ENCODE data around the gene AP3B1. TPM values are rescaled to one million over a fixed set of nuclear protein-coding genes. Genes with fewer than 3 reads are reported as not detected.
A peak's percentile ranks its signal among the peaks of the same experiment; 100 is the strongest.

The AP3B1 gene
- total and polyA plus RNA-seq, 4 donors: 24.7 to 46.4 (median 35.9) TPM

DNA sequence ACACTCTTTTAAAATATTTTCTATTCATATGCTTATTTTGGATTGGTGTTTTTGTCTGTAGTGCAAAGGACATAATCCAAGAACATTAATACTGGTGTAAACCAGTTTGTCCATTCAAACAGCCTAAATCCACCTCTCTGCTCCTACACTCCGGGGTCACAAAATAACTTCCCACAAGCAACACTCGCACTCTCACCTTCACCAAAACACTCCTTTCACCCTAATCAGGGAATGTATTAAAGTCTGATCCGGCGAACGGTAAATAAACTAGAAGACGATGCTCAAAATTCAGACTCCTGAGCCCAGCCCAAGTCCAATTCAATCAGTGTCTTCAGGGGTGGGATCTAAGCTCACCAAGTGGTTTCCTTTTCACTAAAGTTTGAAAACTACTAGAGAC, 649 bp downstream of the AP3B1 start:
- WGBS (ENCODE audit: insufficient coverage): 0% methylated on average over 6 of the region's 6 CpGs
- peak overlapping the region; percentile 97 for H3K4me3 ChIP-seq (ENCODE audit: low read depth, low read length)
- peaks cover 9% of the 10 kb centered on the region for H3K4me1 ChIP-seq (ENCODE audit: control insufficient read depth, insufficient read depth, low read length)
- peaks cover 5% of the 10 kb centered on the region for H3K27me3 ChIP-seq (ENCODE audit: control insufficient read depth, insufficient read depth, low read length)
- DNase-seq (ENCODE audit: low read depth in 4 of 6, low spot score in 6 of 6): peak in 2 of 6 donors; percentile 9 to 27
- H3K27ac ChIP-seq (ENCODE audit: low read depth, low read length): peak overlapping the region; percentile 86
- no peaks in the 10 kb centered on the region for H3K9me3 ChIP-seq (ENCODE audit: control insufficient read depth, insufficient read depth, low read length)
- no peaks in the 10 kb centered on the region for H3K36me3 ChIP-seq (ENCODE audit: control insufficient read depth, insufficient read depth, low read length)

DNA sequence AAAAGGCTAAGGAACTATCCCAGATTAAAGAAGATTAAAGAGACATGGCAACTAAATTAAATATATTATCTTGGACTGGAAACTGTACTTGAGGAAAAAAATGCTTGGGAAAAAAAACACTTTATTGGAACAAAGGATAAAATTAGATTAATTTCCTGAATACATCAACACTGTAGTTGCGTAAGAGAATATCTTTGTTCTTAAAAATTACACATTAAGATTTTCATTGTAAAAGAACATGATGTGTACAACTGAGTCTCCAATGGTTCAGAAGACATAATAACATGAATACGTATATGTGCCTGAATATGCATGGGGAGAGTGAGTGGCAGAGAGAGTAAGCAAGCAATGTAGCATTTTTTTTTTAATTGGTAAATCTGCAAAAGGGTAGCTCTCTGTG, 2.8 kb downstream of the AP3B1 start:
- no peaks in the 10 kb centered on the region for H3K9me3 ChIP-seq (ENCODE audit: control insufficient read depth, insufficient read depth, low read length)
- DNase-seq (ENCODE audit: low read depth in 4 of 6, low spot score in 6 of 6): no peak
- no peak overlapping the region for H3K27ac ChIP-seq (ENCODE audit: low read depth, low read length)
- H3K4me1 ChIP-seq (ENCODE audit: control insufficient read depth, insufficient read depth, low read length): peaks cover 9% of the 10 kb centered on the region
- H3K36me3 ChIP-seq (ENCODE audit: control insufficient read depth, insufficient read depth, low read length): no peaks in the 10 kb centered on the region
- H3K4me3 ChIP-seq (ENCODE audit: low read depth, low read length): no peak overlapping the region
- H3K27me3 ChIP-seq (ENCODE audit: control insufficient read depth, insufficient read depth, low read length): peaks cover 5% of the 10 kb centered on the region
- 100% methylated on average over 1 of the region's 2 CpGs for WGBS (ENCODE audit: insufficient coverage)

DNA sequence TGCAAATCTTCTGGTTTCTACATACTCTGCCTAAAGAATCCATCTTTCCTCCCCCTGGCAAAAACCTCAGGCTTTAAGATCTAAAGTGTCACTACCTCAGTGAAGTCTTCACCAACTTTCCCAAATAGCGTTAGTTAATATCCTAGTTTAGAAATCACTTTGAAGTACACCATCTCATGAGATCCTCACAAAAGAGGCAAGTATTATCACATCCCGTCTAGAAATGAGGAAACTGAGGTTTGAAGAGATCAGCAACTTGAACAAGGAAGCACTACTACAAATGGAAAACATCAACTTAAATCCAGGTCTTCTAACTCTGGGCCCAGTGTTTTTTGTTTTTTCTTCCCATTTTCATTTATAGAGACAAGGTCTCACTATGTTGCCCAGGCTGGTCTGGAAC, 4.6 kb downstream of the AP3B1 start:
- H3K36me3 ChIP-seq (ENCODE audit: control insufficient read depth, insufficient read depth, low read length): no peaks in the 10 kb centered on the region
- H3K27ac ChIP-seq (ENCODE audit: low read depth, low read length): no peak overlapping the region
- no peaks in the 10 kb centered on the region for H3K9me3 ChIP-seq (ENCODE audit: control insufficient read depth, insufficient read depth, low read length)
- no peaks in the 10 kb centered on the region for H3K27me3 ChIP-seq (ENCODE audit: control insufficient read depth, insufficient read depth, low read length)
- no peak for DNase-seq (ENCODE audit: low read depth in 4 of 6, low spot score in 6 of 6)
- WGBS (ENCODE audit: insufficient coverage): 80% methylated on average over 1 of the region's 2 CpGs
- no peak overlapping the region for H3K4me3 ChIP-seq (ENCODE audit: low read depth, low read length)
- no peaks in the 10 kb centered on the region for H3K4me1 ChIP-seq (ENCODE audit: control insufficient read depth, insufficient read depth, low read length)

DNA sequence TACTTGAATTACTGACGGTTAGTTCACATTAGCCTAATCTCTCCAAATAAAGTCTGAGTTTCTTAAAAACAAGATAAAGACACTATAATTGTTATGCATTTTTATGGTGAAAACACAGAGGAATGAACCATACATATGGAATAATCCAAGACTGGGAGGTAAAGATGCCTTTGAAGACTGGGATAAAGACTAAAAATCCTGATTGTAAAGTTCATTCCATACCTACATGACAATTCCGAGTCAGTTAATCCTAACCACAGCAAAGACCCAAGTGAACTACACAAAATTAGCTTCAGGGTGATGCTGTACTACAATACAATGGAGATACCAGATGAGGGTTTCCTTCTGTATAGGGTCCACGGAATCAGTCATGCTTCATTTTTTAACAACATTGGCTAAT, 6.3 kb downstream of the AP3B1 start:
- Histone ChIP-seq H3K4me3 (ENCODE audit: low read depth, low read length) (no peak overlapping the region), H3K4me1 (ENCODE audit: control insufficient read depth, insufficient read depth, low read length) (no peaks in the 10 kb centered on the region), H3K9me3 (ENCODE audit: control insufficient read depth, insufficient read depth, low read length) (no peaks in the 10 kb centered on the region), H3K27ac (ENCODE audit: low read depth, low read length) (no peak overlapping the region), H3K36me3 (ENCODE audit: control insufficient read depth, insufficient read depth, low read length) (no peaks in the 10 kb centered on the region), H3K27me3 (ENCODE audit: control insufficient read depth, insufficient read depth, low read length) (no peaks in the 10 kb centered on the region)
- DNase-seq (ENCODE audit: low read depth in 4 of 6, low spot score in 6 of 6): no peak
- WGBS (ENCODE audit: insufficient coverage): no CpG with 5 or more reads among the region's 3 CpGs

DNA sequence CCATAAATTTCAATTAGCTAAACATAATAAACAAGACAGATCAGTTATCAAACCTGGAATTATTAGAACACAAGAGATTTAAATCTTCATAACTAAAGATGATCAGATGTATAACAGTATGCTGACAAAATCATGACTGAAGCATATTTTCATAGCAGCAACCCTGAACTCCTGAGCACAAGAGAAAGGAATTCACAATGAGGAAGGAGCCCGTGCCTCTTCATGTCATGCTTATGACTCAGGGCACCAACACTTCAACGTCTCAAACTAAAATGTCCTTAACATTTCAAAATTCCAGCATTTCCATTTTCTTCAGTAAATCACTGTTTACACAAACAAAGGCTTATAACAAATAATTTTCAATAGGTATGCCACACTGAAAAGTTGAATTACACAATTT, 6.7 kb downstream of the AP3B1 start:
- Histone ChIP-seq H3K27me3 (ENCODE audit: control insufficient read depth, insufficient read depth, low read length) (no peaks in the 10 kb centered on the region), H3K9me3 (ENCODE audit: control insufficient read depth, insufficient read depth, low read length) (no peaks in the 10 kb centered on the region), H3K4me3 (ENCODE audit: low read depth, low read length) (no peak overlapping the region), H3K4me1 (ENCODE audit: control insufficient read depth, insufficient read depth, low read length) (no peaks in the 10 kb centered on the region), H3K36me3 (ENCODE audit: control insufficient read depth, insufficient read depth, low read length) (no peaks in the 10 kb centered on the region), H3K27ac (ENCODE audit: low read depth, low read length) (no peak overlapping the region)
- WGBS (ENCODE audit: insufficient coverage): 50% methylated on average over 1 of the region's 2 CpGs
- no peak for DNase-seq (ENCODE audit: low read depth in 4 of 6, low spot score in 6 of 6)

DNA sequence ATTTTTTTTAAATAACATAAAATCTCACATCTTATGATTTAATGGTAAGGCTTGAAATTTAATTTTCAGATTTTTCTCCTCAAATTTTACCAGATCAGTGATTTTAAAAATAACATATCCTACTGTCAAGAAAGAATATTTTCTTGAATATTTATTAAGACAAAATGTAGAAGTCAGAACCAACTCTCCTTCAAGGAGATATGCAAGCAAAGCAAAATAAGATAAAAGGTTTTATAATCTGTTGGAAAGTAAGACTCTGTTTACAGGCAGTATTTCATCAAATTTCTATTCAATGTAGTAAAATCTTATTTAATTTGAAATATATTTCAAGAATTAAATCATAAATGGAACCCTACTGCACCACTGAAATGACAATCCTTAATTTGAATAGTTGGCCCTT, 7.3 kb downstream of the AP3B1 start:
- no peaks in the 10 kb centered on the region for H3K9me3 ChIP-seq (ENCODE audit: control insufficient read depth, insufficient read depth, low read length)
- no peaks in the 10 kb centered on the region for H3K36me3 ChIP-seq (ENCODE audit: control insufficient read depth, insufficient read depth, low read length)
- H3K27me3 ChIP-seq (ENCODE audit: control insufficient read depth, insufficient read depth, low read length): no peaks in the 10 kb centered on the region
- H3K27ac ChIP-seq (ENCODE audit: low read depth, low read length): no peak overlapping the region
- H3K4me1 ChIP-seq (ENCODE audit: control insufficient read depth, insufficient read depth, low read length): no peaks in the 10 kb centered on the region
- no peak overlapping the region for H3K4me3 ChIP-seq (ENCODE audit: low read depth, low read length)
- no peak for DNase-seq (ENCODE audit: low read depth in 4 of 6, low spot score in 6 of 6)

DNA sequence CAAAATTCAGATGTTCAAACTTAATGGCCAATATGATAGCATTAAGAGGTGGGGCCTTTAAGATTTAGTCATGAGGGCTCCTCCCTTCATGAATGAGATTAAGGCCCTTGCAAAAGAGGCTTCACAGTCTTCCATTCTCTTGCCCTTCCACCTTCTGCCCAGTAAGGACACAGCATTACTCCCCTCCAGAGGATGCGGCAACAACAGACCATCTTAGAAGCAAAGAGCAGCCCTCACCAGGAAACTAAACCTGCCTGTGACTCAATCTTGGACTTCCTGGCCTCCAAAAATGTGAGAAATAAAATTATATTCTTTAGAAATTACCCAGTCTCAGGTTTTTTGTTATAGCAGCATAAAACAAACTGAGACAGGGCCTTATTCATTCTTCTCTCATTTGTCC, 8.2 kb downstream of the AP3B1 start:
- Histone ChIP-seq H3K4me1 (ENCODE audit: control insufficient read depth, insufficient read depth, low read length) (no peaks in the 10 kb centered on the region), H3K9me3 (ENCODE audit: control insufficient read depth, insufficient read depth, low read length) (no peaks in the 10 kb centered on the region), H3K27me3 (ENCODE audit: control insufficient read depth, insufficient read depth, low read length) (no peaks in the 10 kb centered on the region), H3K4me3 (ENCODE audit: low read depth, low read length) (no peak overlapping the region), H3K36me3 (ENCODE audit: control insufficient read depth, insufficient read depth, low read length) (no peaks in the 10 kb centered on the region), H3K27ac (ENCODE audit: low read depth, low read length) (no peak overlapping the region)
- DNase-seq (ENCODE audit: low read depth in 4 of 6, low spot score in 6 of 6): no peak
- 100% methylated on average over 1 of the region's 1 CpG for WGBS (ENCODE audit: insufficient coverage)

DNA sequence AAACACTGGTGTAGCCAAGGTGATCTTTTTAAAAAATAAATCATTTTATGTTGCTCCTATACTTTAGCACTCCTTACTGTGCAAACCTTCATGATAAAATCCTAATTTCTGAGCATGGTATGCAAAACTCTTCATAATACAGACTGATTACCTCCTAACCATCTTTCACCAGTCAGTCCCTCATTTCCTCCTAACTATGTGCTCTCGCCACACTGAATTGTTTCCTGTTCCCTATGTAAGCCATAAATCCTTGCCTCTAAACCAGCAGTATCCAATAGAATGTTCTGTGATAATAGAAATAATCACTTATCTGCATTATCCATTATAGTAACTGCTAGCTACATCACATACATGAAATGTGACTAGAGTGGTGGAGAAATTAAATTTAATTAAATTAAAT, 10.7 kb downstream of the AP3B1 start:
- DNase-seq (ENCODE audit: low read depth in 4 of 6, low spot score in 6 of 6): no peak
- Histone ChIP-seq H3K27me3 (ENCODE audit: control insufficient read depth, insufficient read depth, low read length) (no peaks in the 10 kb centered on the region), H3K9me3 (ENCODE audit: control insufficient read depth, insufficient read depth, low read length) (no peaks in the 10 kb centered on the region), H3K27ac (ENCODE audit: low read depth, low read length) (no peak overlapping the region), H3K36me3 (ENCODE audit: control insufficient read depth, insufficient read depth, low read length) (no peaks in the 10 kb centered on the region), H3K4me1 (ENCODE audit: control insufficient read depth, insufficient read depth, low read length) (no peaks in the 10 kb centered on the region), H3K4me3 (ENCODE audit: low read depth, low read length) (no peak overlapping the region)
- WGBS (ENCODE audit: insufficient coverage): no CpG with 5 or more reads among the region's 1 CpG

DNA sequence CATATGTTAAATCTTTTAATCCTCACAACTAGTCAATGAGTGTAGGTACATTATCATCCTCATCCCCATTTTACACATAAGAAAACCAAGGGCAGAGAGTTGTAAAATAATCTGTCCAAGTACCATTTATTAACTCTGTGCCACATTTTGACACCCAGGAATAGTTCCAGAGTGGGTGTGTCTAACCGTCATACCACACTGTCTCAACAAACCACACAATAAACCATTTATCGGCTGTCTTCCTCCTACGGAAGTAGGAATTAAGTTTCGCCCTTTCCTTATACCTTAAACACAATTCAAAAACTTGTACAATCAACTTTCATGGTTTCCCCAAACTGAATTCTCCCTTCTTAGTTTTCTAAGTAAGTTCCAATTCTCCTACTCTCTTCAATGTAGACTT, 11.4 kb downstream of the AP3B1 start:
- Histone ChIP-seq H3K4me1 (ENCODE audit: control insufficient read depth, insufficient read depth, low read length) (no peaks in the 10 kb centered on the region), H3K27me3 (ENCODE audit: control insufficient read depth, insufficient read depth, low read length) (no peaks in the 10 kb centered on the region), H3K27ac (ENCODE audit: low read depth, low read length) (no peak overlapping the region), H3K36me3 (ENCODE audit: control insufficient read depth, insufficient read depth, low read length) (no peaks in the 10 kb centered on the region), H3K4me3 (ENCODE audit: low read depth, low read length) (no peak overlapping the region), H3K9me3 (ENCODE audit: control insufficient read depth, insufficient read depth, low read length) (no peaks in the 10 kb centered on the region)
- WGBS (ENCODE audit: insufficient coverage): 89% methylated on average over 4 of the region's 4 CpGs
- no peak for DNase-seq (ENCODE audit: low read depth in 4 of 6, low spot score in 6 of 6)

DNA sequence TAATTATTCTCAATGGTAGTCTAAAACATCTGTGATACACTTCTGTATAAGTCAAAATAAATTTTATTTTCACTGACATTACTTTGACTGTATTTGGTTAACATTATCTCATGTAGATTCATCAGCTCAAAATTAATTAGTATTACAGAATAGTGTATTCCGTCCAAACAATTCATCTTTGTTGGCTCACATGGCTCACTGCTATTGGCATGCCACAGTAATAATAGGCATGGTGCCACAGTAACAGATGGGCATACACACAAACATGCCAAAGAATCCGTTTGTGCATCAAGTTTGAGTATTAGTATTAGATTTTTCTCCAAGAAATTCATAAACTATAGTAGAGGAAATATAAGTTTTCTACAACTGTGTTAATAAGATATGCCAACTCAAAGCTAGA, 14.2 kb downstream of the AP3B1 start:
- Histone ChIP-seq H3K27me3 (ENCODE audit: control insufficient read depth, insufficient read depth, low read length) (no peaks in the 10 kb centered on the region), H3K36me3 (ENCODE audit: control insufficient read depth, insufficient read depth, low read length) (no peaks in the 10 kb centered on the region), H3K4me1 (ENCODE audit: control insufficient read depth, insufficient read depth, low read length) (no peaks in the 10 kb centered on the region), H3K9me3 (ENCODE audit: control insufficient read depth, insufficient read depth, low read length) (no peaks in the 10 kb centered on the region), H3K4me3 (ENCODE audit: low read depth, low read length) (no peak overlapping the region), H3K27ac (ENCODE audit: low read depth, low read length) (no peak overlapping the region)
- DNase-seq (ENCODE audit: low read depth in 4 of 6, low spot score in 6 of 6): peak in 2 of 6 donors; percentile 69 to 83
- no CpG with 5 or more reads among the region's 2 CpGs for WGBS (ENCODE audit: insufficient coverage)

Measured in spinal cord (tissue), 10 donors.